T-helper 1 cell (primary cell): ENCODE results near the gene TMEM205.
"Not testable (repeated sequence)": the region's sequence is repeated elsewhere in the genome, so short reads cannot be mapped to it uniquely, and the experiment has no call there.

Experiments
- DNase-seq, 5 donors: peaks; one replicate each; pipeline ENCODE4 v3.0.0-alpha.2; 2012 to 2020

Gene TMEM205

GRCh38 chr19:11338569-11339253 is 7.4 kb downstream of the TMEM205 start:
- DNase-seq = no peak

DNA sequence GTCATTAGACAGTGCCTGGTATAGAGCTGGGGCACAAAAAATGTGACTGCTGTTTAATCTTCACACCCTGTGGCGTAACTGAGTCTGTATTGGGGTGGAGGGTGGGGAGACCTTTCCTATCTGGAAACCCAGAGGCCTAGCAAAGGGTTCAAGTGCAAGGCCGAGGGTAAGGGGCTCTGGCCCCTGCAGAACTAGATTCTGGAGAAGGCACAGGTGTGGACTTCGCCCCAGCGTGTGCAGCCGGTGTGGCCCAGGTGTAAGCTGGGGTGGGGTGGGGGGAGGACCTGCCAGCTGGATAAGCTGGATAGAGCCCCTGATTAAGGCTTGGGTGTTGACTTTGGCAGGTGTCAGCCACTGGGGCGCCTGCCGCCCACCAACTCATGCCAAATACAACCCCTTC is 7.9 kb downstream of the TMEM205 start:
- no peak for DNase-seq

GRCh38 chr19:11337080-11337479 is 9.0 kb downstream of the TMEM205 start:
- peak in 1 of 5 donors; percentile 52 for DNase-seq

GRCh38 chr19:11335449-11336146 is 10.5 kb downstream of the TMEM205 start:
- DNase-seq = no peak

GRCh38 chr19:11333838-11334237 is 12.2 kb downstream of the TMEM205 start:
- not testable (repeated sequence) for DNase-seq

- DNase-seq = no peak
Observed at GRCh38 chr19:11332822-11333221, 13.2 kb downstream of the TMEM205 start.

DNA sequence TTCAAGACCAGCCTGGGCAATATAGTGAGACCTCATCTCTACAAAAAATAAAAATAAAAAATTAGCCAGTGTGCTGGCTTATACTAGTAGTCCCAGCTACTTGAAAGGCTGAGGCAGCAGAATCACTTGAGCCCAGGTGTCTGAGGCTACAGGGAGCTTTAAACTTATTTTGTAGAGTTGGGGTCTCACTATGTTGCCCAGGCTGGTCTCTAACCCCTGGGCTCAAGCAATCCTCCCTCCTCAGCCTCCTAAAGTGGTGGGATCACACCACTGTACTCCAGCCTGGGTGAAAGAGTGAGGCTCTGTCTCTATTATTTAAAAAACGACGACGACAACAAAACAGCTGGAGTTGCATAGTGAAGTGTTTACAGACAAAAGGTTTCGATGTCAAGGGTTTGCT is 14.6 kb downstream of the TMEM205 start:
- no peak for DNase-seq

DNA sequence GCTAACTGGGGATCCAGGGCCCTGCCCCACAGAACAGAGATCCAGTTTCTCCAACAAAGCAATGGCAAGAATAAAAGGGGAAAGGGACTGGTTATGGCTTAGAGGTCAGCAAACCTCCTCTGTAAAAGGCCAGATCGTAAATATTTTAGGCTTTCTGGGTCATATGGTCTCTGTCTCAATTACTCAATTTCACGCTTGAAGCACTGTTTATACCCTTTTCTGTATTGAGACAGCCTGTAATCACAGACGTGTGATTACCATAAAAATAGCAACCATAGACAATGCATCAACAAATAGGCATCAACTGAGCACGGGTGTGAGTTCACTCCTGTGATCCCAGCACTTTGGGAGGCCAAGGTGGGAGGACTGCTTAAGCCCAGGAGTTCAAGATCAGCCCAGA is 15.9 kb downstream of the TMEM205 start:
- no peak for DNase-seq

GRCh38 chr19:11325544-11325943 is 20.5 kb downstream of the TMEM205 start:
- DNase-seq = no peak

DNA sequence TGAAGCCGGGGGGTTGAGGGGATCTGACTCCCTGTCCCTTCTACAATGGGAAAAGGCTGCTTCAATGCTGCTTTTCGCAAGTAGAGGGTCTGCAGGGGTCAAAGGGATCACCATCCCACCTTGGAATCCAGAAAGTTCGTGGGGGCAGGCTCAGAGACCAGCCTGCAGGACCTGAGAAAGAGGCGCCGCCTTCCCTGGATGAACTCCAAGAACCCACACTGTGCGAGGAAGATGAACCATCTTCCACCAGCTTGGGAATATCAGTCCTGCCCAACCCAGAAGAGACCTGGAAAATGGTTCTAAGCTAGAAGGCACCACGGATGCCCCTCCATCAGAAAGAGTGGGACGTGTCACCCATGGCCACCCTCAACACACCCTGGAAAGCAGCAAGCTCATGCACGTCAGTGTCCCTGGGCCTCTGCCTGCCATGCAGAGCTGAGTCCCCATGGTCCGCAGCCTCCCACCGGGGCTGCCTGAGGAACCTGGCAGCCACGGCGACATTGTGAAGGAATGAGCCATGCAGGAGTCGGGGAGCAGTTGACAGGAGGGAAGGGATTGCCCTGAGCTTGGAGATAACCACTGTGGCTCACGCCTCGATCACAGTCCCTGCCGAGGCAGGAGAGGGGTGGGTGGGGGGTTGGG is 21.2 kb downstream of the TMEM205 start:
- DNase-seq = no peak

DNA sequence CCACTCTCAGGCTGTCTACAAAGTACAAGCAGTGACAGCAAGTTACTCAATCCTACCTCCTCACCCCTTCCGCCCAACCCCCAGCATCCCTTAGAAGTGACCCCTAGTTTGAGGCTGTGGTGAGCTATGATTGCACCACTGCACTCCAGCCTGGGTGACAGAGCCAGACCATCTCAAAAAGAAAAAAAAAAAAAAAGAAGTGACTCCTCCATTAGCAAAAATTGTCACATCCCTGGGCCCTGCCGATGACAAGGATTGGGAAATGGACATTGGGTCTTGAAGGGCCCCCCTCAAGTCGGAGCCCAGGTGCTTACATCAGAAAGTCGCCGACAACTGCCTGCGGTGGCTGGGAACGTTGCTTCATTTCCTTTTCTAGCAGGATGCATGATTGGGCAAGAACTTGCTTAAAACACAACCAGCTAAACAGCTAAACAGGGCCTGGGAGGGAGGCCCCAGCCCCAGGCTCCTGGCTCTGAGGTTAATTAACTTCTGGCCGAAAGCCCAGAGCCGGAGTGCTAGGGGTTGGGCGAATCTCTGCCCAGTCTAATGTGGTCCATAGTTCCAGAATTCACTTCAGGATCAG is 21.9 kb downstream of the TMEM205 start:
- peak in 1 of 5 donors; percentile 93 for DNase-seq

DNA sequence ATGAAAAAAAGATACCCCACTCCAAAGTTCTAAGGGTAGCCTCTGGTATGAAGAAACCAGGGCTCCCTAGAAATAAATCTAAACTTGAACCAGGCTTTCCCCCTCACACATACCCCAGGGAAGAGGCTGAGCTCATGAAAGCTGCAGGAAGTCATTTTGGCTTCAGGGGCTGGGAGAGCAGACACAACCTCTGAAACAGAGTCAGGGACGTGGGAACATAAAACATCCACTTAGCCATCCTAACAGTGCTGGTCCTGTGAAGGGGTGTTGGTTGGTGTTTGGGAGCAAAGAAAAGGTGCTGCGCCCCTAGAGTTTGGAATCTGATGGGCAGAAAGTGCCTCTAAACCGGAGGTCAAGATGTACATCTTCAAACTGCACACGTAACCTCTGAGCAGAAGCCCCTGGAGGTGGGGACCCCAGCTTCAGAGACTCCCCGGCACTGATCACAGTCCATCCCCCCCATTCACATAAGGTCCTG is 22.4 kb downstream of the TMEM205 start:
- DNase-seq = no peak

GRCh38 chr19:11322269-11323024 is 23.6 kb downstream of the TMEM205 start:
- DNase-seq = no peak

DNA sequence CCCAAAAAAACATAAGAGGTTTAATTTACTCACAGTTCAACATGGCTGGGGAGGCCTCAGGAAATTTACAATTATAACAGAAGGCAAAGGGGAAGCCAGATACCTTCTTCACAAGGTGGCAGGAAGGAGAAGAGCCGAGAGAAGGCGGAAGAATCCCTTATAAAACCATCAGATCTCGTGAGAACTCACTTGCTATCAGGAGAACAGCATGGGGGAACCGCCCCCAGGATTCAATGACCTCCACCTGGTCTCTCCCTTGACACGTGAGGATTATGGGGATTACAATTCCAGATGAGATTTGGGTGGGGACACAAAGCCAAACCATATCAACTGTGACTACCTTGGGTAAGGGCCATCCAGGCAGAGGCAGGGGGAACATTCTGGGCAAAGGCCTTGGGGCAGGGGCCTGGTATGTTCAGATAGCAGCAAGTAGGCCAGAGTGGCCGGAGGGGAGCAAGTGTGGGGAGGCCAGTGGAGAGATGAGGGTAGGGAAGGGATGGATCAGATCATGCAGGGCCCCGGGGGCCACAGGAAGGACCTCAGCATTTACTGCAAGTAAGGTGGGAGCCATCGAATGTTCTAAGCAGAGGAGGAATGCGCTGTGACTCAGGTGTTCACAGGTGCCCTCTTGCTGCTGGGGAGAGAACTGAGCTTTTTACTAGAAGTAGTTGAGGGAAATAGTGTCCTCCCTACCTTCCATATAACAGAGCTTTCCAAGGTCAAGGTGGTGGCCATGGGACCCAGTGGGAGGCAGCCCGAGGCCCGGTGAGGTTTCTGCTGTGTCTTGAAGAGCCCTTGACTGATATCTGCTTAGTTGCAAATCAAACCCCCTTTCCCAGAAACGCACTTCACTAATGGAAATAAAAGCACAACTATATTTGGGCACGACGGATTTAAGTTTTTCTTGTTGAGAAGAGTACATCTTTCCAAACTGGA is 24.6 kb downstream of the TMEM205 start:
- DNase-seq = no peak

GRCh38 chr19:11320278-11320995 is 25.6 kb downstream of the TMEM205 start:
- DNase-seq = not testable (repeated sequence)

DNA sequence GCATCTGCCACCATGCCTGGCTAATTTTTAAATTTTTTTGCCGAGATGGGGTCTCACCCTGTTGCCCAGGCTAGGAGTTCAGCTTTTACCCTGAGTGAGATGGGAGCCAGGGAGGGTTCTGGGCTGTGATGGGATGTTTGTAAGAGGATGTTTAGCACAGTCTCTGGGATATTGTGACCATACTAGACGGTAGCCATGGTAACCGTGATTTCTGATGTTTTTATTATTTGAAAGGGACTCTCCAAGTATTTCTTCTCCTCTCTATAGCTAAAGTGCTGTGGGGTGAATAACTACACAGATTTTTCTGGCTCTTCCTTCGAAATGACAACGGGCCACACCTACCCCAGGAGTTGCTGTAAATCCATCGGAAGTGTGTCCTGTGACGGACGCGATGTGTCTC is 39.7 kb downstream of the TMEM205 start:
- DNase-seq = no peak

GRCh38 chr19:11304936-11305335 is 41.1 kb downstream of the TMEM205 start:
- DNase-seq = no peak

- DNase-seq = no peak
Observed at GRCh38 chr19:11300811-11301120, 45.3 kb downstream of the TMEM205 start.

GRCh38 chr19:11299946-11300810 is 45.9 kb downstream of the TMEM205 start:
- no peak for DNase-seq

DNA sequence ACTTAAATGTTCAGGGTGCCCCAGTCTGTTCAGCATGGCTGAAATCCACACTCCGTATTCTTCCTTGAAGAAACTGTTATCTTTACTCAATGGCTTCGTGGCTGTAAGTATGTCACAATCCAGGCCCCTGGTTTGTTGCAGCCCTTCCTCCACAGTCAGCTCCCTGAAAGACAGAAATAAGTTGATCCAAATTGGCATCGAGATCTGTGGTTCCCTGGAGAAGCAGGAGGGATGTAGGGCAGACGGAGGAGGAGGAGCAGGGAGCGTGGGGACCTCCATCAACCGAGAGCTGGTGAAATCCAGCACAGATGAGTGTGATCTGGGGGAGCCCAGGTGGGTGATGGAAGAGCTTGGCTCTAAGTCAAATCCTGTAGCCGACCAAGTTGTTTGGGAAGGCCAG is 49.8 kb downstream of the TMEM205 start:
- no peak for DNase-seq
